Osteocyte (in vitro differentiated cells): ENCODE data around the gene STPG2. TPM values are rescaled to one million over a fixed set of nuclear protein-coding genes. Genes with fewer than 3 reads are reported as not detected.

Experiments used
- DNase-seq: peaks from one replicate; pipeline ENCODE4 v3.0.0; 2021; ENCODE audit warnings: mixed read lengths; ENCODE audit not compliant: unreplicated experiment; ENCODE audit errors: extremely low spot score
- H3K27ac Mint-ChIP-seq: one replicate; pipeline ENCODE4 v1.8.0; 2021; ENCODE audit warnings: mild to moderate bottlenecking, mixed read lengths; ENCODE audit not compliant: unreplicated experiment
- H3K27me3 Mint-ChIP-seq: one replicate; pipeline ENCODE4 v1.8.0; 2021; ENCODE audit warnings: mixed read lengths; ENCODE audit not compliant: unreplicated experiment
- H3K36me3 Mint-ChIP-seq: one replicate; pipeline ENCODE4 v1.8.0; 2021; ENCODE audit warnings: mixed read lengths; ENCODE audit not compliant: unreplicated experiment
- H3K4me1 Mint-ChIP-seq: one replicate; pipeline ENCODE4 v1.8.0; 2021; ENCODE audit warnings: mixed read lengths; ENCODE audit not compliant: unreplicated experiment
- H3K4me3 Mint-ChIP-seq: one replicate; pipeline ENCODE4 v1.8.0; 2021; ENCODE audit warnings: mild to moderate bottlenecking, moderate library complexity, mixed read lengths; ENCODE audit not compliant: unreplicated experiment
- H3K9me3 Mint-ChIP-seq: one replicate; pipeline ENCODE4 v1.8.0; 2021; ENCODE audit warnings: mixed read lengths; ENCODE audit not compliant: unreplicated experiment
- total RNA-seq: library from RNA; stranded (reverse); gene quantifications from 2 replicates; pipeline ENCODE4 v1.2.1, GENCODE V29; 2021
- TF ChIP-seq, protein P1 (sequence below): fragments of 200-600 bp; sonication (generic); IDR thresholded peaks from 2 replicates; pipeline ENCODE4 v1.5.0; 2021; ENCODE audit warnings: antibody characterized with exemption, mild to moderate bottlenecking, moderate library complexity

STPG2 gene
- total RNA-seq, 1 donor from 2014 or later, result not detected

DNA sequence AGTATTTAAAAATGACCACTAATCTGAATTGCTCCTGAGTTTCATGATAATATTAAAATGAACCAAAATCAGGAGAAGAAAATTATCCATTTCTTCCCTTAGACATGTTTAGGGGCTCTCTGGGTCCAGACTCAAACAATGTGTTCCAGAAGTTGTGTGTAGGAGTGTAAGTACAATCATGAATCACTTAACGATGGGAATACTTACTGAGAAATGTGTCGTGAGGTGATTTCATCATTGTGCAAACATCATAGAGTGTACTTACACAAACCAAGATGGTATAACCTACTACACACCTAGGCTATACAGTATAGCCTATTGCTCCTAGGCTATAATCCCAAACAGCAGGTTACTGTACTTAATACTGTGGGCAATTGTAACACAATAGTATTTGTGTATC lies 74.8 kb downstream of the STPG2 start:
- no peak overlapping the region for H3K27ac Mint-ChIP-seq
- TF ChIP-seq, protein P1, sequence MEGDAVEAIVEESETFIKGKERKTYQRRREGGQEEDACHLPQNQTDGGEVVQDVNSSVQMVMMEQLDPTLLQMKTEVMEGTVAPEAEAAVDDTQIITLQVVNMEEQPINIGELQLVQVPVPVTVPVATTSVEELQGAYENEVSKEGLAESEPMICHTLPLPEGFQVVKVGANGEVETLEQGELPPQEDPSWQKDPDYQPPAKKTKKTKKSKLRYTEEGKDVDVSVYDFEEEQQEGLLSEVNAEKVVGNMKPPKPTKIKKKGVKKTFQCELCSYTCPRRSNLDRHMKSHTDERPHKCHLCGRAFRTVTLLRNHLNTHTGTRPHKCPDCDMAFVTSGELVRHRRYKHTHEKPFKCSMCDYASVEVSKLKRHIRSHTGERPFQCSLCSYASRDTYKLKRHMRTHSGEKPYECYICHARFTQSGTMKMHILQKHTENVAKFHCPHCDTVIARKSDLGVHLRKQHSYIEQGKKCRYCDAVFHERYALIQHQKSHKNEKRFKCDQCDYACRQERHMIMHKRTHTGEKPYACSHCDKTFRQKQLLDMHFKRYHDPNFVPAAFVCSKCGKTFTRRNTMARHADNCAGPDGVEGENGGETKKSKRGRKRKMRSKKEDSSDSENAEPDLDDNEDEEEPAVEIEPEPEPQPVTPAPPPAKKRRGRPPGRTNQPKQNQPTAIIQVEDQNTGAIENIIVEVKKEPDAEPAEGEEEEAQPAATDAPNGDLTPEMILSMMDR, result no peak
- DNase-seq, result no peak
- H3K36me3 Mint-ChIP-seq, result no peaks in the 10 kb centered on the region
- H3K4me1 Mint-ChIP-seq, result no peaks in the 10 kb centered on the region
- peaks cover 6% of the 10 kb centered on the region for H3K27me3 Mint-ChIP-seq
- H3K4me3 Mint-ChIP-seq, result no peak overlapping the region
- peaks cover 9% of the 10 kb centered on the region for H3K9me3 Mint-ChIP-seq

DNA sequence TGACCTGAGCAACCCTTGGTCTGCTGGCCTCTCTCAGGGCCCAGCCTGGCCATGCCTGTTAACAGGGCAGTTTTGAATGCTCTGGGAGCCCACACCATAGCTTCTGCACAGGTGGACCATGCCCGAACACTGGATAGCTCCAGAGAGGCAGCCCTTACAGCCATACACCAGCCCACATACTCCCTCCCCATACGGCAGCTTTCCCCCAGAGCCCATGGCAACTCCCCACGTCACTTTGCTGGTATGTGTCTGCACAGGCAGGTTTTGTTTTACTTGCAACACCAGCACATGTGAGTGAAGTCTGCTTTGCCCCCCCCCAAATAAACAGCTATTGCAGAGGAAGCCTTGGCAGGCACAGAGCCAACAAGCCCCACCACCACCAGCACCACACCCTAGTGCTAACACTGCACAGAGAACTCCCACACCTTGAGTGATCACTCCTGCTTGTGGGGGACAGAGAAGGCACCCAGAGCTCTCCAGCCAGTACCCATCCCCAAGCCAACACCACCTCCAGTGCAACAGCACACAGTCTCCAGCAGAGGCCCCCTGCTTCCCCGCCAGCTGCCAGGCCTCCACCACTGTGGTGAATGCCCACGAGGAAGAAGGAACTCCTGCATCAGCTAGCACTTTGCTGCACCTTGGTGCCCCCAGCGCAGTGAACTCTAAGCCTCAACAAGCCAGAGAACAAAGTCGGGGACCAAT lies 87.3 kb downstream of the STPG2 start:
- no peaks in the 10 kb centered on the region for H3K4me1 Mint-ChIP-seq
- no peak overlapping the region for H3K27ac Mint-ChIP-seq
- TF ChIP-seq, protein P1, result no peak
- H3K27me3 Mint-ChIP-seq, result no peaks in the 10 kb centered on the region
- DNase-seq, result no peak
- no peak overlapping the region for H3K4me3 Mint-ChIP-seq
- H3K9me3 Mint-ChIP-seq, result peaks cover 18% of the 10 kb centered on the region
- H3K36me3 Mint-ChIP-seq, result no peaks in the 10 kb centered on the region

DNA sequence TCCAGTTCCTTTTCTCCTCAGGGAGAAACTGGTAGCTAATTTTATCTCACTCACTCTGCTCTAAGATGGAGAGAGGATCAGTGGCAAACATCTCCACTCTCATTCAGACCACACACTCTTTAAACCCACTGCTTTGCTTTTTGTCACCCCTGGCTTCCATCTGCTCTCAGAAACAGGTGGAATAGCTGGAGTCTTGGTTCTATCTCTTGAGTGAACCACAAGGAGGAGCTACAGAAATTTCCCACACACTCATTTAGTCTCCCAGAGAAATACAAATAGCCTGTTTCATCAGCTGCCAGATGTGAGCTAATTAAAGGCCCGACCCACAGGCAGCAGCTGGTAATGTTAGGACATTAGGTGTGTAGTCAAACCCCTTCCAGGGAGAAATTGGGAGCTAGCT lies 96.6 kb downstream of the STPG2 start:
- Mint-ChIP-seq H3K4me1 (no peaks in the 10 kb centered on the region), H3K27ac (no peak overlapping the region), H3K36me3 (no peaks in the 10 kb centered on the region), H3K9me3 (no peaks in the 10 kb centered on the region), H3K4me3 (no peak overlapping the region), H3K27me3 (no peaks in the 10 kb centered on the region)
- TF ChIP-seq, protein P1, result no peak
- DNase-seq, result no peak

DNA sequence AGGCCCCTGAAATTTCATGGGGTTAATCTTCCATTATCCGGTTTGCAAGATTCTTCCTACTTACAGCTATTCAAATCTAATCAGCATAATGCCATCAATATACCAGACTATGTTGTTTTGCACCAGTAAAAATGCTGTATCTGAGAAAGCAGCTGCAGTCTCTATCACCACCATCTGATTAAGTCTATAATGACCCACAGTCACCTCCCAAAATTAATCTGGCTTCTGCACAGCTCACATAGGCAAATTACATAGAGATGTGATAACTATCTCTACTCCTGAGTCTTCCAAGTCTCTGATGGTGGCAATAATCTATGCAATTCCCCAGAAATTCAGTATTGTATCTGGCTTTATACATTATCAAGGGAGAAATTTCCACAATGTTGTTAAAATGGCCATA lies 113.2 kb downstream of the STPG2 start:
- Mint-ChIP-seq H3K27ac (no peak overlapping the region), H3K4me1 (no peaks in the 10 kb centered on the region), H3K9me3 (peaks cover 29% of the 10 kb centered on the region), H3K36me3 (no peaks in the 10 kb centered on the region), H3K27me3 (no peaks in the 10 kb centered on the region), H3K4me3 (no peak overlapping the region)
- TF ChIP-seq, protein P1, result no peak
- no peak for DNase-seq

DNA sequence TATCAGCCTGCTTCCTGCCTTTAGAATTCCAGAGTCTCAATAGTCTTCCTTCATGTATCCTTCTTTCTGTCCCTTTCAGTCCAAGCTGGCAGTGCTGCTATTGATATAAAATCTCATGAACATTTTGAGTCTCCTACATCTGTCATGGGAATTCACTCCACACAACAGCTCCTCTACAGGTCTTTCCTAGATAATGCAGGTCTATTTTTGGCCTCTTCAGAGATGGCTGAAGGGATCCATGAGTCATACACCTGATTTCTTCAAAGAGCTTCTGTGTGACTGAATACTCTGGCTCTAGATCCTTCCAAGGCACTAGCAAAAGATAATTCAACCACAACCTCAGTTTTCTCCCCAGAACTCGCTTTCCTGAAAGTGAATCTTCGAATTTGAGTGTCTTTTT lies 115.4 kb downstream of the STPG2 start:
- no peaks in the 10 kb centered on the region for H3K36me3 Mint-ChIP-seq
- H3K27ac Mint-ChIP-seq, result no peak overlapping the region
- DNase-seq, result no peak
- H3K27me3 Mint-ChIP-seq, result no peaks in the 10 kb centered on the region
- peaks cover 25% of the 10 kb centered on the region for H3K9me3 Mint-ChIP-seq
- no peaks in the 10 kb centered on the region for H3K4me1 Mint-ChIP-seq
- TF ChIP-seq, protein P1, result no peak
- H3K4me3 Mint-ChIP-seq, result no peak overlapping the region
